Skeletal muscle cell (primary cell): ENCODE measurements around the gene IPO5.

Experiments
- DNase-seq: peaks from one replicate; pipeline ENCODE4 v3.0.0-alpha.2; 2010; ENCODE audit warnings: low read depth
- H3K4me3 ChIP-seq: 2 replicates; pipeline ENCODE4 v1.5.1; 2011; ENCODE audit warnings: low read depth, mild to moderate bottlenecking, control low read depth, low read length, moderate library complexity

The IPO5 gene

DNA sequence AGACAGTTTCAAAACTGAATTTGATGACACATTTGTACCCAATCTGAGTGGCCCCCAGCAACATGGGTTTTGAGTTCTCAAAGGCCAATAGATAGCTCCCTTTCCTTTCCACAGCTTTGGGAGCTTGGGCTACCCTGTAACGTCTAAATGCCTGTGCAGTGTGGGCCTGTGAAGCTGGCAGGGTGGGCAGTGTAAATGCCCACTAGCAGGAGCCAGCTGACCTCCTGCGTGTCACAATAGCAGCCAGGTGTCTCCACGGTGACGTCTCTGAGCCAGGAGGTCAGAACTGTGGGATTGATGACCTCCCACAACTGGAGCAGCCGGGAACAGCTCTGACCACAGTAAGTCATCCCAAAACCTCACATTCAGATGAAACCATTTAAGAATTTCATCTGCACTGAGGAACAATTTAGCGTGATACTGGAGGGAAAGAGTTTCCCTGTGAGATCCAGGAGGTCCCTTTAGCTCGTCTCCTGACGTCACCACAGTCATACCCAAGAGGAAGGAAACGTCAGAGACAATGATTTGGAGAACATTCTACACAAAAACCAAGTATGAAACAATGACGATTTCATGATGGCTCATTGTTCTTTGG is at the start of gene IPO5:
IPO5 (plus strand) TSS at position 300 of the 595 bp plus-strand sequence. CDS start 23,022 bp downstream, outside the sequence.
- H3K4me3 ChIP-seq: no peak within 1 kb of the TSS
- peak; percentile 52 for DNase-seq

DNA sequence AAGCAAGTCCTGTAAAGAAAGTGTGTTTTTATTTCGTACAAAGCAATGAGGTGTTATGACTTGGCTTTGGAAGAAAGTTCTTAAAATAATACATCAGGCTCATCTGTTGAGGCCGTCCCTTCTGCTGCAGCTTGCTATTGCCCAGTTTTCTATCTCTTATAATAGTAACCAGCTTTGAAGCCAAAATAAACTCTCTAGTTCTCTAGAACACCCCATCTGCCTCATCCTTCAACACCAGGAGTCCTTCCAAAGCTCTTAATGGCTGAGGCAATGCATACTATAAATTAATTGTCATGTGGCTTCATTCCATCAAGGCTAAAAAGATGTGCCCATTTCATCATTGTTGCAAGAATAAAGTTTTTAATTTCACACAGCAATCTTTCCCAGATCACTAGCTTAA is 49.4 kb upstream of the IPO5 start:
- no peak for DNase-seq

DNA sequence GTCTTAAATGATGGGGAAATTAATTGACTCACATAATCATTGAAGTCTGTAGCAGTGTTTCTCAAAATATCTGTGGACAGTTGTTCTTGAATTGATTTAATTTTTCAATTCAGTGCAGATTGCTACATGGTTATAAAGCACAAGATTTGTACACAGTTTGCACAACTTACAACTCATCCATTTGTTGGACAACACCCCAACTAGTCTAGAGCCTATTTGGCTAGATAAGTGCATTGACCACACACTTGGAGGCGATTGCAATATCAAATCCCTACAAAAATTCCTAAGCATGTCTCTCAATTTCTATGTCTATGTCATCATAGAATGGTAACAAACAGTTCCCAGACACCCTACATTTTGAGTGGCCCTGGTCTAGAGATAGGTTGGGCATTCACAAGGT is 48.0 kb upstream of the IPO5 start:
- DNase-seq: no peak
- no peak overlapping the region for H3K4me3 ChIP-seq

More for the DNA sequence above, 49.4 kb upstream of the IPO5 start:
- no peak overlapping the region for H3K4me3 ChIP-seq

DNA sequence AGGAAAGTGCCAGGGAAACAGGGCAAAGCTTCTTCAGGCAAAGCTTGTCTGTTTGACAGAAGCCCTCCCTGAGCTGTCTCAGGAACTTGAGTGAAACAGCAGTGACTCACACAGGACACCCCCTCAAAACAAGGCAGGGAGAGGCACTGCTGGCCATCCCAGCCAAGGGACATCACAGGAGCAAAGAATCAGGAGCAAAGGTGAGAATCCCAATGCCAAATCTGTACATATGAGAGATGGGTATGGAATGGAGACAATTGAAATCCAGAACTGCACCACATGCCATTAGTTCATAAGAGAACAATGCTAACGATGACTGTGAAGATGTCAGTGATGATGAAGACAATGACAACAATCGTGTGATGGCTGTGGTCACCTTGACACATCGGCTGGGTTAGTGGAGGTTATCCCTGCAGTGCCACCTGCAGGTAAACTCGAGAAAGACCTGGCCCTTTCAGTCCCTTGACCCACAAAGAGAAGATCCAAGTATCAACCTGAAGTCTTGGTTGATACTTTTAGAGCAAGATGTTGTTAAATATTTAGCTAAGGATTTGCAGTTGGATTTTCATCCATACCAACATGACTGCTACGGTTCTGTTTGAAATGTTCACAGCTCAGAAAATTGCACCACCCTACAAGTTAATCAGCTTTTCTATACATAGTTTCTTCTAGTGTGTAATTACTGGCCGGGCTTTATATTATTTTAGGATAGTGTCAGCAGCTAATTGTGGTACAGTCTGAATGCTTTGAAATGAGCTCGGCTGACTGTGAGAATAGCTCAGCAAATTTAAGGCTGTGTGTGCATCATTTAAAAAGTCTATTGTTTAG is 42.0 kb upstream of the IPO5 start:
- DNase-seq: no peak
- no peak overlapping the region for H3K4me3 ChIP-seq

DNA sequence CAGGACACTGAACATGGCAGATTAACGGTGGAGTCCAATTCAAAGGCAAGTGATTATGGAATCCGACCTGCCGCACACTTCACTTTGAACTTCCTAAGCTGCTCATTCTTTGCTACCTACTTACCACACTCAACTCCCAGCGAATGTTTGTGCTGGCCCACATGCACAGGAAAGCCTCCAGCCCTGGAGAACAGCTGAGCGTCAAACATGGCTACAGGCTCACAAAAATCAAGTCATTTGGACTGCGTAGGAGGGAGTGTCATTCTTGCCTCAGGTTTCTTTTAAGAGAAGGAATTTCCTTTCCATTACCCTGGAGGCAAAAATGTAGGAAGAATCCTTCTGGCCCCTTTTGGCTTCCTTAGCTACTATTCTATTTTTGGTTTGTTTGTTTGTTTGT is 41.3 kb upstream of the IPO5 start:
- H3K4me3 ChIP-seq: no peak overlapping the region
- no peak for DNase-seq

DNA sequence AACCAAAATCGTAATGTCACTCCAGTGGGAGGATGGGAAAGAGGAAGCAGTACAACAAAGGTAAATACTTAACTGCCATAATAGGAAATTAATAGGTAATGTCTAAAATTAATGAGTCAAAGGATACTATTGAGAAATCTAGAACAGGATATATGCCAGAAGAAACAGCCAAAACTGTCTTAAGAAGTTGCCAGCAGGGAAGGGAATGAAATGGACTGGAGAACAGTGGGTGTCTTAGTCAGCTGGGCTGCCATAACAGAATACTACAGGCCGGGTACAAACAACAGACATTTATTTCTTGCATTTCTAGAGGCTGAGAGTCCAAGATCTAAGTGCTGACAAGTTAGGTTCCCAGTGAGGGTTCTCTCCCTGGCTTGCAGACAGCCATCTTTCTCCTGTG is 40.3 kb upstream of the IPO5 start:
- DNase-seq: no peak
- no peak overlapping the region for H3K4me3 ChIP-seq

DNA sequence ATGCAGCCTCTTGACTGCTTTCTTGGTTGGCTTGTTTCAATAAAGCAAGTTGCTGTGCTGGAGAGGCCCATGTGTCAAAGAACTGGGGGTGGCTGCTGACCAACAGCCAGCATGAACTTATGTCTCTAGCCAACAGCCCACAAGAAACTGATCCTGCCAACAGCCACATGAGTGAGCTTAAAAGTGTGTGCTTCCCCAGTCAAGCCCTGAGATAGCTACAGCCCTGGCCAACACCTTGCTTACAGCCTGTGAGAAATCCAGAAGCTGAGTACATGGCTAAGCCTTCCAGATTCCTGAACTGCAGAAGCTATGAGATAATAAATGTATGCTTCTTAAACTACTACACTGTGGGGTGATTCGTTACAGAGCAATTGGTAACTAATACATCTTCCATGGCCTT is 38.9 kb upstream of the IPO5 start:
- DNase-seq: no peak
- no peak overlapping the region for H3K4me3 ChIP-seq

DNA sequence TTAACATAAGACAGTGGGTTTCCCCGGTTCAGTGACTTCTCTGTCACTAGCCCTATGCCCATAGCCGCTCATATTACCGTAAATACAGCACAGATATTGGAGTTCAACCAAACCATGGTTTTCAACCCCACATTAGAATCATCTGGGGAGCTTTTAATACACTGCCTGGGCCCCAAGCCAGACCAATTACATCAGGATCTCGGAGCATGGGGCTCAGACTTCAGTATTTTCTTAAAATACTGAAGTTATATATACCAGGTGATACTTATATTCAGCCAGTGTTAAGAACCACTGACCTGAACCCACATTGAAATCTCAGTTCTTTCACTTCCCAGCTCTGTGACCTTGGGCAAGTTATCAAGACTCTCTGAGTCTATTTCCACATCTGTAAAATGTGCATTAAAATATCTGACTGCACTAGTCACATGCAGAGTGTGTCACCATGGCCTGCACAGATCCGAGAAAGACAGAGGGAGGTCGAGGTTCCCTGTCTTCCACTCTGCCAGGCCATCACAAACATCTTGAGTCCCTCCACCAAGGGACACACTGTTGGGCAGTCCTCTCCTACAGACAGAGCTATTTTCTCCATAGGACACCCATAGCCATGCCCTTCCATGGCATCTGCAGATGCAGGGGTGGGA is 32.2 kb upstream of the IPO5 start:
- DNase-seq: peak; percentile 33
- no peak overlapping the region for H3K4me3 ChIP-seq

DNA sequence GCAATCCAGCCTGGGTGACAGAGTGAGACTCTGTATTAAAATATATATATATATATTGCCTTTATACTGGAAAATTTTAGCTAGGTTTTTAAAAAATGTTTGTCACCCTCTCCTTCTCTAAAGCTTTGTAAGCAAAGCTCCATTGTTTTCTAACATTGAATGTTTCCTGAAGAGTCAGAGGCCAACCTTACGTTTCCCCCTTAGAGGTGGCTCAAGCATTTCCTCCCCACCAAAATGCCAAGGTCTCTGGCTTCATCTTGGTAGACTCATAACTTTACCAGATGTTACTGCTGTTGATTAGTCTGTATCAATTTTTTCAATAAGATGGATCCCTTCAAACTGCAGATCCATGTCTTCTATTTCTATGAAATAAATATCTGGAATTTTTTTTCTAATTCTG is 25.2 kb upstream of the IPO5 start:
- no peak overlapping the region for H3K4me3 ChIP-seq
- DNase-seq: no peak

DNA sequence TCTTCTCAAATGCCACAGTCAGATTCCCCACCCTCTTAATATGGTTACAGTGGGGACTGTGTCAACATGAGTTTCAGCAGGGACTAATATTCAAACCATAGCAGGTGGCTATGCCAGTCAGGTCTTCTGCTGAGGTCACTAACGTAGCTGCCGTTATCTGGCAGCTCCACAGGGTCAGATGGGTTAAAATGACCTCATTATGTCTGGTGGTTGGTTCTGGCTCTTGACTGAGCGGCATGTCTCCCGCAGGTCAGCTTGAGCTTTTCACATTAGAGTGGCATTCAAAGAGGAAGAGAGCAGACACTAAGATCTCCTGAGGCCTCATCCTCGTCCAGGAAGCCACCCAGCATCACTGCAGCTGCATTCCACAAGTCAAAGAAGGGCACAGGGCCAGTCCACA is 21.4 kb upstream of the IPO5 start:
- DNase-seq: no peak
- H3K4me3 ChIP-seq: no peak overlapping the region

DNA sequence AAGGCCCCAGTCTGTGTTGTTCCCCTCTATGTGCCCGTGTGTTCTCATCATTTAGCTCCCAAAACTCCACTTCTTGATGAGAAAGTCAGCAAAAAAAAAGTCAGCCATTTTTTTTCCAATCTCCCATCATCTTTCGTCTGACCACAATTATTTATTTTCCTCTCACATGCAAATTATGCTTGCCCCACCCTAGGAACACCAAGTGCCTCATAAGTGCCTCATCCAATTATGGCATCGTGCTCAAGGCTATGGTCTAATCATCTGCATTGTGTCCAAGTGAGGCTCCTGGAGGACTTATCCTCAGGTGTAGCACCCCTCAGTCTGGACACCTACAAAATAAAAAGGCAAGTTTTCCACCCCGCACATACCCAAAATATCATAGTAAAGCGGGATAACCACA is 20.8 kb upstream of the IPO5 start:
- no peak overlapping the region for H3K4me3 ChIP-seq
- DNase-seq: no peak

DNA sequence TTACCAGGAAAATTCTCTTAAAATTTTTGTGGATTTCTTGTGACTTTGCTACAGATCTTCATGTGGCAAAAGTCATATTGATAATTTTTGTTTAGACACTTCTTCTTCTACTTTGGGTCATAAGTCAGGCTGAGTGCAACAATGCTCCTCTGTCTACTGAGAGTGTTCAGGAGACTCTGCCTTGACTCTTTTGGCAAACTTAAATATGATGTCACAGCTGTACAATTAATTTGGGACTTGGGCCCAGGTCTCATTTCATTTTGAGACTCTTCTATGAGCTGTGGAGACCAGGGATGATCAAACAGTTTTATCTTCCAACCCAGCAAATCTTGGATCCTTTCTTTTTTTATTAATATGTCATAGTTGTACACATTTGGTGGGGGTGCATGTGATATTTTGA is 19.7 kb upstream of the IPO5 start:
- no peak overlapping the region for H3K4me3 ChIP-seq
- DNase-seq: no peak

DNA sequence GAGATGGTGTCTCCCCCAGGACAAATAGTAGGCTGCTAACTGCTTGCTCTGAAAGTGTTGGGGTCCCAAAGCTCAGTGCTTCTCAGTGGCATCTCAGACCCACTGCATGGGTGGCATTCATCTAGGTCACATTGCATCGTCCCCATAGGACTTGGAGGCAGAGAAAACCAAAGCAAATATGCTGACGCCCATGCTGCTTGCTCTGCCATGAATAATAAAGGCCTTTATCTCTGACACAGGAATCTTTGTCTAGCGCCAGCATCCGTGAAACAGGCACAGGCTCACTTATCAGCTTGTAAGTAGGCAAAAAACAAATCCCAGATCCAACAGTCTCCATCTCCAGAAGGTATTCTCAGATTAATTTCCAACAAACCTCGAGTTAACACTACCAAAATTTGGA is 18.9 kb upstream of the IPO5 start:
- H3K4me3 ChIP-seq: no peak overlapping the region
- no peak for DNase-seq

DNA sequence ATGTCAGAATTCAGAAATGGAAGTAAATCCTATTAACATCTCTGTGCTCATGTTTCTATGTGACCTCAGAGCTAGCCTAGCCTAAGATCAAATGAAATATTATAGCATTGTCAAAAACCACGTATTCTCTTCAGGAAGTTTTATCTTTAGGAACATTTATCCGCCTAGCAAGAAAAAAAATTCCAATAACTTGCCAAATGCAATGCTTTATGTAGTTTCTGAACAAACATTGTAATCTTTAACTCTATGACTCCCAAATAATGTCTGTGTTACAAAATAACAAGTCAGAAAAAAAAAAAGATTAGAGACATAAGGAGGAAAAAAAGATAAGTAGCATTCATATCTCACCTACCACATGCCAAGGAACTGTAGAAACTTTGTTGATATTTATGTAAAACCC is 18.4 kb upstream of the IPO5 start:
- no peak for DNase-seq
- H3K4me3 ChIP-seq: no peak overlapping the region

DNA sequence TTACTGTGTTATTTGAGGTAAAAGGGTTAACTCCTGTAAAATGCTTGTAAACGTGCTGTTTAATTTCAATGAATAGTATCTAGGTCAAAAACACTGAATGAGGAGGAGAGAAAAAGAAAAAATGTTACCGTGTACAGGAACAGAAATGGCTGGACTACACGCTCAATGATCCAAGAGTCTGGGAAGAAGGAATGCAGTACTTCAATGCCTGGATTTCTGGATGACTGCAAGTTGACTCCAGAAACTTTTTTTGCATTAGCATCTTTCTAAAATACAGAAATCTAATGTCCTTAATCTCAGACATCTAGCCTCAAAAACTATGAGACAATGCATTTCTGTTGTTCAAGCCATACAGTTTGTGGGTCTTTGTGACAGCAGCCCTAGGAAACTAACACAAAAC is 17.4 kb upstream of the IPO5 start:
- no peak overlapping the region for H3K4me3 ChIP-seq
- no peak for DNase-seq

DNA sequence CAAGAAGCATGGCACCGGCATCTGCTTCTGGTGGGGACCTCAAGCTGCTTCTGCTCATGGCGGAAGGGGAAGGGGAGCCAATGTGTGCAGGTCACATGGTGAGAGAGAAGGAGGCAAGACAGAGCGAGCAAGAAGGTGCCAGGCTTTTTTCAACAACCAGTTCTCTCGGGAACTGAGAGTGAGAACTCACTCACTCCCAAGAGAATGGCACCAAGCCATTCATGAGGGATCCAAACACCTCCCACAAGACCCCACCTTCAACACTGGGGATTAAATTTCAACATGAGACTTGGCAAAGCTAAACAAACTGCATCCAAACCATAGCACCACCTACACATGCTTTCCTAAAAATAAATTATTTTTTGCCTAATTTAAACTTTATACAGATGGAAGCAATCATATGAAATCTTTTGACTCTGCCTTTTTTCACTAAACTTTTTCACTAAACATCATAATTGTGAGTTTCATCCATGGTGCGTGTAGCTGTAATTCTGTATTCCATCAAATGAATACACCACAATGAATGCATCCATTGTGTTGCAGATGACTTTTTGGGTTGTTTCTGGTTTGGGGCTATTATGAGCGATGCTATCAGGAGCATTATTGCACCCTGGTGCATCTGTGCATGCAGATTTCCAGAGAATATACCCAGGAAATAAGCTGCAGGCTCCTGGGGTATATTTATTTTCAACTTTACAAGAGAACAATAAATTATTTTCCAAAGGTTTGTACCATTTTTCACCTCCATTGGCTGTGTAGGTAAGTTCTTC is 14.6 kb upstream of the IPO5 start:
- no peak for DNase-seq
- H3K4me3 ChIP-seq: no peak overlapping the region

DNA sequence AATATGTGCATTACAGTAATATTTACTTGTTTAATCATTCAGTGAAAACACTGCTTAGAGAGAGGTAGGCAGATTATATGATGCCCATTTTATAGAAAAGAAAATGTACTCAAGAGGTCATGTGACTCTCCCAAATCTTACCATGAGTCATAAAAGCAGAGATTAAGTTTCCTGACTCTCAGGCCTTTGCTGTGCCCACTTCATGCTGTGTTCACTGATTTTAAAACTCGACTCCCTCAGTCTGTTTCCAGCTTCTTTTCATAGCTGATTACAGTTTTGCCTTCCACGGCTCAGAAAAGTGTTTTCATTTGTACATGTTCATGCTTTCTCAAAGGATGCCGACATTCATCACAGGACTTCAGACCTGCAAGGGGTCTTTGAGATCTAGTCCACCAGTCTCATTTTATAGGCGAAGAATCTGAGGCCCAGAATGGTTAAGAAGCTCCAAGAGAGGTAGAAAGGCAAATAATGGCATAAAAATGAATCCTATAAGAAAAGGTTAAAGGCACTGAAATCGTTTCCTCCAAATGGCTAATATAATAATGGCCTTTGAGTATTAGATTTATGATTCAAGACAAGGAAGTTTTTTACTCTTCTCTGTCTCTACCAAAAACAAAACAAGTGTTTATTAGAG is 9.0 kb upstream of the IPO5 start:
- no peak for DNase-seq
- no peak overlapping the region for H3K4me3 ChIP-seq

DNA sequence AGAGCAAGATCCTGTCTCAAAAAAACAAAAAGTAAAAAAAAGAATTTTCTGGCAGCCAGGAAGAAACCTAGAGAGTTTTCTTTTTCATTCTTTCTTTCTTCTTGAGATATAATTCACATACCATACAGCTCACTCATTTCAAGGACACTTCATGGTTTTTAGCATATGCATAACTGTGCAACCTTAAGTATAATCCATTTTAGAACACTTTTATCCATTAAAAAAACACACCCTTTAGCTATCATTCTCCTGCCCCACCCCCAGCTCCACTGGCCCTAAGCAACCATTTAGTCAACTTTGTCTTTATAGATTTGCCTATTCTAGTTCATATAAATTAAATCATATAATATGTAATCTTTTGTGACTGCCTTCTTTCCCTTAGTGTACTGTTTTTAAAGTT is 8.1 kb upstream of the IPO5 start:
- H3K4me3 ChIP-seq: no peak overlapping the region
- DNase-seq: no peak

DNA sequence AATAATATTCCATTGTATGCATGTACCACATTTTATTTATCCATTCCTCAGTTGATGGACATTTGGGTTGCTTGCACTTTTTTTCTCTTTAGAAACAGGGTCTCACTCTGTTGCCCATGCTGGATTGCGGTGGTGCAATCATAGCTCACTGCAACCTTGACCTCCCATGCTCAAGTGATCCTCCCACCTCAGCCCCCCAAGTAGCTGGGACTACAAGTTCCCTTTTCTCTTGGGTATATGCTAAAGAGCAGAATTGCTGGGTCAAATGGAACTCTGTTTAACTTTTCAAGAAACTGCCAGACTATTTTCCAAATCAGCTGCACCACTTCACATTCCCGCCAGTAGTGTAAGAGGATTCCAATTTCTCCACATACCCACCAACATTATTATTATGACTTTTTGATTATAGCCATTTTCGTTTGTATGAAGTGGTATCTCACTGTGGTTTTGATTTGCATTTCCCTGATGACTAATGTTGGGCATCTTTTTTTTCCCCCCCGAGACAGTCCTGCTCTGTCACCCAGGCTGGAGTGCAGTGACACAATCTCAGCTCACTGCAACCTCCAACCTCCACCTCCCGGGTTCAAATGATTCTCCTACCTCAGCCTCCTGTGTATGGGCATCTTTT is 7.6 kb upstream of the IPO5 start:
- no peak for DNase-seq
- no peak overlapping the region for H3K4me3 ChIP-seq
